A549 (cell line): ENCODE results near the gene GBX2. TPM values are rescaled to one million over a fixed set of nuclear protein-coding genes. Genes with fewer than 3 reads are reported as not detected.

ENCODE experiments used
- ATAC-seq, 2 experiments: fragments of 200-7000 bp in 1 of 2; fragments of >200 bp in 1 of 2; cut with Nextera tagmentation in 1 of 2; cut with Tn5 transposase in 1 of 2; 3 replicates each; pipeline versions ENCODE4 v1.8.0 to v1.9.1; 2018 to 2020; ENCODE audit warnings: mild to moderate bottlenecking in 1 of 2, moderate library complexity in 1 of 2
- CTCF ChIA-PET: fragments of 300-600 bp; sonication (Branson Sonifier 250); formaldehyde crosslinking; extraction: SDS; loops from one replicate; lab custom pipeline; 2021; ENCODE audit warnings: antibody characterized with exemption, inconsistent platforms; lab: Yijun Ruan, JAX
- POLR2A ChIA-PET: fragments of 350-600 bp; formaldehyde crosslinking; extraction: SDS; loops from one replicate; lab custom pipeline; 2021; ENCODE audit warnings: antibody characterized with exemption, inconsistent platforms; lab: Yijun Ruan, JAX
- DNase-seq, 2 experiments: peaks; one replicate each; pipeline versions ENCODE4 v3.0.0 to v3.0.0-alpha.2; 2011 to 2016; ENCODE audit warnings: low read depth in 1 of 2, low spot score in 1 of 2
- FAIRE-seq: peaks from 2 replicates; lab custom pipeline; 2011; peaks lifted over from hg19 to GRCh38; lab: Jason Lieb, UNC
- H3K27ac ChIP-seq, 2 experiments: fragments of >200 bp; sonication (Bioruptor Twin); formaldehyde crosslinking; 3 replicates each; pipeline ENCODE4 v1.5.1; 2016 to 2017
- H3K4me1 ChIP-seq: fragments of >200 bp; sonication (Bioruptor Twin); formaldehyde crosslinking; 3 replicates; pipeline ENCODE4 v1.6.1; 2016
- H3K4me2 ChIP-seq: fragments of >200 bp; sonication (Bioruptor Twin); formaldehyde crosslinking; 3 replicates; pipeline ENCODE4 v1.6.1; 2016
- H3K4me3 ChIP-seq: fragments of >200 bp; sonication (Bioruptor Twin); formaldehyde crosslinking; 3 replicates; pipeline ENCODE4 v1.5.1; 2016
- H3K9me3 ChIP-seq: fragments of >200 bp; sonication (Bioruptor Twin); formaldehyde crosslinking; 3 replicates; pipeline ENCODE4 v1.6.1; 2016
- BHLHE40 ChIP-seq: IDR thresholded peaks from 2 replicates; pipeline ENCODE4 v1.6.1; 2012; ENCODE audit warnings: low read depth, low read length, inconsistent platforms
- CBX8 ChIP-seq: fragments of 200-600 bp; sonication (generic); IDR thresholded peaks from 2 replicates; pipeline ENCODE4 v1.6.1; 2016
- CEBPB ChIP-seq, 2 experiments: fragments of >200 bp in 1 of 2; sonication (Bioruptor Twin) in 1 of 2; formaldehyde crosslinking in 1 of 2; IDR thresholded peaks; 2 replicates each; pipeline ENCODE4 v1.6.1; 2012 to 2016
- EHF ChIP-seq: fragments of 250-450 bp; sonication (Bioruptor Pico); IDR thresholded peaks from 2 replicates; pipeline ENCODE4 v1.5.0; 2020; ENCODE audit warnings: mild to moderate bottlenecking
- ESRRA ChIP-seq: fragments of 150-350 bp; IDR thresholded peaks from 2 replicates; pipeline ENCODE4 v1.6.1; 2014; ENCODE audit warnings: mild to moderate bottlenecking, low read length, borderline replicate concordance
- FOSL2 ChIP-seq, 2 experiments: fragments of 450-650 bp in 1 of 2; fragments of >200 bp in 1 of 2; sonication (Bioruptor Twin) in 1 of 2; formaldehyde crosslinking; IDR thresholded peaks; 2 replicates each; pipeline versions ENCODE4 v1.5.0 to v1.6.1; 2016 to 2020; ENCODE audit warnings: mild to moderate bottlenecking in 1 of 2, moderate library complexity in 1 of 2
- FOXS1 ChIP-seq: fragments of 250-450 bp; sonication (Bioruptor Pico); IDR thresholded peaks from 2 replicates; pipeline ENCODE4 v1.5.0; 2020; ENCODE audit warnings: mild to moderate bottlenecking, moderate library complexity
- GATA3 ChIP-seq: IDR thresholded peaks from 2 replicates; pipeline ENCODE4 v1.6.1; 2012; ENCODE audit warnings: borderline replicate concordance
- HEYL ChIP-seq: fragments of 250-450 bp; sonication (Bioruptor Pico); IDR thresholded peaks from 2 replicates; pipeline ENCODE4 v1.8.0; 2021; ENCODE audit warnings: mild to moderate bottlenecking, moderate library complexity
- HOXB13 ChIP-seq: fragments of 250-450 bp; sonication (Bioruptor Pico); IDR thresholded peaks from 2 replicates; pipeline ENCODE4 v1.5.0; 2020; ENCODE audit warnings: low read depth, mild to moderate bottlenecking, moderate library complexity
- KDM1A ChIP-seq: fragments of 200-600 bp; sonication (generic); IDR thresholded peaks from 2 replicates; pipeline ENCODE4 v1.6.1; 2016; ENCODE audit warnings: low read depth, mild to moderate bottlenecking
- KDM5A ChIP-seq: fragments of 200-600 bp; sonication (generic); IDR thresholded peaks from 2 replicates; pipeline ENCODE4 v1.6.1; 2016; ENCODE audit warnings: antibody characterized with exemption, mild to moderate bottlenecking
- MAZ ChIP-seq: fragments of 150-350 bp; IDR thresholded peaks from 2 replicates; pipeline ENCODE4 v1.6.1; 2014; ENCODE audit warnings: antibody characterized with exemption, low read depth, low read length, borderline replicate concordance
- MYC ChIP-seq: IDR thresholded peaks from 2 replicates; pipeline ENCODE4 v1.6.1; 2012; ENCODE audit warnings: mild to moderate bottlenecking, inconsistent platforms, low read length, improper control_type of control experiment, borderline replicate concordance
- NR3C1 ChIP-seq: fragments of >200 bp; sonication (Bioruptor Twin); formaldehyde crosslinking; IDR thresholded peaks from 3 replicates; pipeline ENCODE4 v1.6.1; 2017
- PHF8 ChIP-seq: fragments of 200-600 bp; sonication (generic); IDR thresholded peaks from 2 replicates; pipeline ENCODE4 v1.6.1; 2016; ENCODE audit warnings: low read depth, mild to moderate bottlenecking, antibody characterized with exemption, moderate library complexity, borderline replicate concordance
- RFX5 ChIP-seq: fragments of 450-650 bp; IDR thresholded peaks from 2 replicates; pipeline ENCODE4 v1.7.1; 2014; ENCODE audit warnings: antibody characterized with exemption, mild to moderate bottlenecking, moderate library complexity
- WGBS: methylation state at CpG from one replicate; pipeline ENCODE4 v1.1.6; 2017; ENCODE audit errors: missing lambda C conversion rate; 5-methylcytosine and 5-hydroxymethylcytosine counted together
- polyA plus RNA-seq, 4 experiments: library from polyadenylated mRNA; depleted of rRNA in 3 of 4; stranded (reverse); fragments of >200 nt; fragmentation: RNase III in 1 of 4; extraction: RNeasy Plus Mini Kit Qiagen cat#74134 plus additional on column Dnase treatment in 1 of 4; gene quantifications; 2 replicates in 3 of 4; 3 replicates in 1 of 4; pipeline ENCODE4 v1.2.3, GENCODE V29; 2011 to 2017
- TF ChIP-seq, protein P1 (sequence below): fragments of >200 bp; sonication (Bioruptor Twin); formaldehyde crosslinking; IDR thresholded peaks from 2 replicates; pipeline ENCODE4 v1.6.1; 2016
- TF ChIP-seq, protein P2 (sequence below): fragments of >200 bp; sonication (Bioruptor Twin); formaldehyde crosslinking; IDR thresholded peaks from 3 replicates; pipeline ENCODE4 v1.6.1; 2016
- TF ChIP-seq, protein P3 (sequence below): fragments of 200-600 bp; sonication (generic); IDR thresholded peaks from 2 replicates; pipeline ENCODE4 v1.6.1; 2016; ENCODE audit warnings: antibody characterized with exemption, mild to moderate bottlenecking, moderate library complexity

Gene GBX2
- polyA plus RNA-seq, 2 of the 4 experiments (the other 2 are of a cell fraction), result 1.2 to 1.9 TPM

DNA sequence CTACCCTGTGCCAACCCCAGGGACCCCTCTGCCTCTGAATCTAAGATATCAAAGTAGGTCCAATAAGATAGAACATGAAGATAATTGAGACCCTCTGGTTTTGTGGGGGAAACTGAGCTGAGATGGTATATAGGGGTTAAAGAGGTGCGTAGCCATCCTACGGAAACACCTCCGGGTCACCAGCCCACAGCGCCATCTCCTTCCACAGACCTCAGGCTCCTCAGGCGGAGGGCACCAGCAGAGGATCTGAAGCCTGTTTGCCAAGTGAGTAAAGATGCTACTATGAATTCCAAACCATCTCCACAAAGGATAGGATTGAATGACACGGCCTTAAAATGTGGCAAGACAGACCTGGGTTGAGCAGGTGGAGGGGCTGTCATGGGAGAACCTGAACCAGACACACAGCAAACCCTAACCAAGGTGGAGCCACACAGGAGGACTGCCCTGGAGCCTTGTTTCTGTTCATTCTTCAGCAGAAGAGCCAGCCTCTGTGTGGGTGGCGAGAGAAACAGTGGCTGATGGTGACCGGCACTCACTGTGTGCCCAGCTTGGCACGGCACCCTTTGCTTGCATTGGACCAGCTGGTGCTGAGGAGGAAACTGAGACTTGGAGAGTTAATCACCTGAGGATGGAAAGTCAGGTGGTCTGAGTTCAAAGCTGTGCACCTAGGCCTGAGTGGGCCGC is 10.2 kb downstream of the GBX2 start:
- TF ChIP-seq BHLHE40 (no peak), RFX5 (no peak), EHF (CRISPR knock-in tag) (no peak), KDM1A (no peak)
- TF ChIP-seq, protein P1, sequence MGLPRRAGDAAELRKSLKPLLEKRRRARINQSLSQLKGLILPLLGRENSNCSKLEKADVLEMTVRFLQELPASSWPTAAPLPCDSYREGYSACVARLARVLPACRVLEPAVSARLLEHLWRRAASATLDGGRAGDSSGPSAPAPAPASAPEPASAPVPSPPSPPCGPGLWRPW, result no peak
- TF ChIP-seq, protein P2, sequence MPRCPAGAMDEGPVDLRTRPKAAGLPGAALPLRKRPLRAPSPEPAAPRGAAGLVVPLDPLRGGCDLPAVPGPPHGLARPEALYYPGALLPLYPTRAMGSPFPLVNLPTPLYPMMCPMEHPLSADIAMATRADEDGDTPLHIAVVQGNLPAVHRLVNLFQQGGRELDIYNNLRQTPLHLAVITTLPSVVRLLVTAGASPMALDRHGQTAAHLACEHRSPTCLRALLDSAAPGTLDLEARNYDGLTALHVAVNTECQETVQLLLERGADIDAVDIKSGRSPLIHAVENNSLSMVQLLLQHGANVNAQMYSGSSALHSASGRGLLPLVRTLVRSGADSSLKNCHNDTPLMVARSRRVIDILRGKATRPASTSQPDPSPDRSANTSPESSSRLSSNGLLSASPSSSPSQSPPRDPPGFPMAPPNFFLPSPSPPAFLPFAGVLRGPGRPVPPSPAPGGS, result no peak
- peak in 1 of 2 experiments; percentile 16; a peak in 2 of 6 replicates for ATAC-seq
- no peaks in the 10 kb centered on the region for H3K4me1 ChIP-seq
- 78% methylated on average over 10 of the region's 10 CpGs for WGBS
- no peak for DNase-seq
- H3K4me3 ChIP-seq, result no peak overlapping the region
- no peak for FAIRE-seq
- H3K4me2 ChIP-seq, result no peak overlapping the region
- no peak overlapping the region for H3K27ac ChIP-seq
- POLR2A ChIA-PET, result no interaction called here
- CTCF ChIA-PET, result interaction anchor here (1.3 to 2.5 kb wide), 3 partner anchors 12 to 23 kb away, joined by 4 to 6 read pairs (median 4); no protein-coding TSS in a partner anchor
- peaks cover 7% of the 10 kb centered on the region; the same call in 1 of the 3 replicates for H3K9me3 ChIP-seq

DNA sequence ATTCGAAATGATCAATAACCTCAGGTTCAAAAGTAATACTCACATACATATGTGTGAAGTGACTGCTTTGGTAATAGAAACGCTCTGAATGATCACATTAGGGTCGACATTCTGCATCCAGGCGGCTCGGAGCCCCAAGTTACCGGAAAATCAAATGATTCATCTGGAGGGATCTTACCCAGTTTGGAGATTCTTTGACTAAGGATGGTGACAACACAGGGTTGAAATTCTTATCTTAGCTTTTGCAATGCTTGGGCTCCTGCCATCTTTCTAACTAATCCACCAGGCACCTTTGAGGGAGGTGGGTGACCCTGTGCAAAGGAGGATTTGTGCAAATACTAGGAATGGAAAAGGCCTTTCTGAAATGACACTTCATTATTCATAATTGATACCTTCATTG is 10.8 kb downstream of the GBX2 start:
- no peak for TF ChIP-seq MYC
- TF ChIP-seq, protein P3, sequence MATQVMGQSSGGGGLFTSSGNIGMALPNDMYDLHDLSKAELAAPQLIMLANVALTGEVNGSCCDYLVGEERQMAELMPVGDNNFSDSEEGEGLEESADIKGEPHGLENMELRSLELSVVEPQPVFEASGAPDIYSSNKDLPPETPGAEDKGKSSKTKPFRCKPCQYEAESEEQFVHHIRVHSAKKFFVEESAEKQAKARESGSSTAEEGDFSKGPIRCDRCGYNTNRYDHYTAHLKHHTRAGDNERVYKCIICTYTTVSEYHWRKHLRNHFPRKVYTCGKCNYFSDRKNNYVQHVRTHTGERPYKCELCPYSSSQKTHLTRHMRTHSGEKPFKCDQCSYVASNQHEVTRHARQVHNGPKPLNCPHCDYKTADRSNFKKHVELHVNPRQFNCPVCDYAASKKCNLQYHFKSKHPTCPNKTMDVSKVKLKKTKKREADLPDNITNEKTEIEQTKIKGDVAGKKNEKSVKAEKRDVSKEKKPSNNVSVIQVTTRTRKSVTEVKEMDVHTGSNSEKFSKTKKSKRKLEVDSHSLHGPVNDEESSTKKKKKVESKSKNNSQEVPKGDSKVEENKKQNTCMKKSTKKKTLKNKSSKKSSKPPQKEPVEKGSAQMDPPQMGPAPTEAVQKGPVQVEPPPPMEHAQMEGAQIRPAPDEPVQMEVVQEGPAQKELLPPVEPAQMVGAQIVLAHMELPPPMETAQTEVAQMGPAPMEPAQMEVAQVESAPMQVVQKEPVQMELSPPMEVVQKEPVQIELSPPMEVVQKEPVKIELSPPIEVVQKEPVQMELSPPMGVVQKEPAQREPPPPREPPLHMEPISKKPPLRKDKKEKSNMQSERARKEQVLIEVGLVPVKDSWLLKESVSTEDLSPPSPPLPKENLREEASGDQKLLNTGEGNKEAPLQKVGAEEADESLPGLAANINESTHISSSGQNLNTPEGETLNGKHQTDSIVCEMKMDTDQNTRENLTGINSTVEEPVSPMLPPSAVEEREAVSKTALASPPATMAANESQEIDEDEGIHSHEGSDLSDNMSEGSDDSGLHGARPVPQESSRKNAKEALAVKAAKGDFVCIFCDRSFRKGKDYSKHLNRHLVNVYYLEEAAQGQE, result no peak
- no peak for TF ChIP-seq KDM5A
- TF ChIP-seq ESRRA, result no peak
- TF ChIP-seq KDM1A, result no peak
- TF ChIP-seq FOSL2 (IDR thresholded peaks at IDR 0.05), result no peak
- TF ChIP-seq FOSL2 (CRISPR knock-in tag; IDR thresholded peaks at IDR 0.05), result no peak
- TF ChIP-seq, protein P2, result no peak
- no peak for TF ChIP-seq NR3C1
- no peak for TF ChIP-seq RFX5
- TF ChIP-seq, protein P1, result no peak
- no peak for TF ChIP-seq FOXS1
- TF ChIP-seq HEYL (CRISPR knock-in tag), result no peak
- TF ChIP-seq CBX8, result no peak
- no peak for TF ChIP-seq MAZ
- no peak for TF ChIP-seq GATA3
- no peak for TF ChIP-seq PHF8
- no peak for TF ChIP-seq CEBPB (IDR thresholded peaks at IDR 0.05)
- TF ChIP-seq HOXB13 (CRISPR knock-in tag), result no peak
- TF ChIP-seq EHF (CRISPR knock-in tag), result no peak
- WGBS, result 64% methylated on average over 6 of the region's 6 CpGs
- ChIA-PET CTCF (interaction anchor here (0.5 to 2.5 kb wide), 3 partner anchors 20 to 25 kb away, joined by 3 to 6 read pairs (median 4); no protein-coding TSS in a partner anchor), POLR2A (no interaction called here)
- H3K4me3 ChIP-seq, result no peak overlapping the region
- H3K4me1 ChIP-seq, result no peaks in the 10 kb centered on the region
- ATAC-seq (no peak), FAIRE-seq (no peak), DNase-seq (no peak)
- H3K4me2 ChIP-seq, result no peak overlapping the region
- H3K9me3 ChIP-seq, result peaks cover 11% of the 10 kb centered on the region; the same call in 2 of the 3 replicates
- H3K27ac ChIP-seq, result no peak overlapping the region
